ENCODE results near the gene CAPN15.

GRCh38 chr16:558298-559020, 30.9 kb downstream of the CAPN15 start:
- TF ChIP-seq EZH2 (IDR thresholded peaks at IDR 0.05; ENCODE audit: insufficient read depth, poor library complexity, severe bottlenecking) (no peak), EZH2phosphoT487 (IDR thresholded peaks at IDR 0.05; ENCODE audit: insufficient read depth, low read depth) (no peak)
